Left lung (tissue), 10 donors: ENCODE results near the gene RGL1. TPM values are rescaled to one million over a fixed set of nuclear protein-coding genes. Genes with fewer than 3 reads are reported as not detected.

ENCODE experiments used
- ATAC-seq: fragments of 200-7000 bp; cut with Tn5 transposase; one replicate; pipeline ENCODE4 v1.9.1; 2020; ENCODE audit warnings: moderate library complexity
- DNase-seq, 4 donors: peaks; one replicate each; pipeline ENCODE4 v3.0.0-alpha.2; 2013 to 2020
- H3K27ac ChIP-seq, 2 donors: fragments of 200-600 bp; sonication (generic) in 1 of 2; one replicate each; pipeline versions ENCODE4 v1.5.0 to v1.8.0; 2020 to 2021
- H3K27me3 ChIP-seq, 2 donors: fragments of 200-600 bp; sonication (generic) in 1 of 2; one replicate each; pipeline versions ENCODE4 v1.5.0 to v1.8.0; 2020 to 2021
- H3K36me3 ChIP-seq, 2 donors: fragments of 200-600 bp; sonication (generic) in 1 of 2; one replicate each; pipeline versions ENCODE4 v1.5.0 to v1.8.0; 2020 to 2021
- H3K4me1 ChIP-seq, 2 donors: fragments of 200-600 bp; one replicate each; pipeline ENCODE4 v1.8.0; 2021
- H3K4me3 ChIP-seq, 2 donors: fragments of 200-600 bp; sonication (generic) in 1 of 2; one replicate each; pipeline versions ENCODE4 v1.5.0 to v1.8.0; 2020 to 2021; ENCODE audit warnings: mild to moderate bottlenecking in 1 of 2
- H3K9me3 ChIP-seq, 2 donors: fragments of 200-600 bp; sonication (generic) in 1 of 2; one replicate each; pipeline versions ENCODE4 v1.5.0 to v1.8.0; 2020 to 2021
- intact Hi-C, 2 donors: fragments of 100-400 bp; cut with DNase I; formaldehyde crosslinking; loops; one replicate each; pipeline versions ENCODE4 v1.11.2 to v1.14.2; 2022
- polyA plus RNA-seq, 6 donors: library from polyadenylated mRNA; unstranded; fragments of 120-200 nt; gene quantifications; one replicate each; pipeline ENCODE4 v1.2.1, GENCODE V29; 2013; ENCODE audit not compliant: insufficient read length in 6 of 6
- total RNA-seq, 2 donors: library from RNA; stranded (reverse); fragmentation: NEBNext Ultra II Directional; extraction: Animal tissue kit (Norgen Biotek cat#: 25700); gene quantifications; one replicate each; pipeline ENCODE4 v1.2.1, GENCODE V29; 2021
- TF ChIP-seq, protein P1 (sequence below), 2 donors: fragments of 200-600 bp; sonication (generic) in 1 of 2; IDR thresholded peaks; one replicate each; pipeline versions ENCODE4 v1.5.0 to v1.8.0; 2021; ENCODE audit warnings: antibody characterized with exemption in 2 of 2
- donor health status: DM: no; HTN: yes; CAD: no.
- donor health status: DM: no; HTN: no; CAD: no.

RGL1 gene
- total and polyA plus RNA-seq, 8 donors = 33.7 to 52.6 (median 40.9) TPM

GRCh38 chr1:183886083-183886828 is 81.3 kb downstream of the RGL1 start:
- ATAC-seq = no peak
- H3K4me1 ChIP-seq = peaks cover 35 to 85% of the 10 kb centered on the region in 2 donors
- TF ChIP-seq, protein P1, sequence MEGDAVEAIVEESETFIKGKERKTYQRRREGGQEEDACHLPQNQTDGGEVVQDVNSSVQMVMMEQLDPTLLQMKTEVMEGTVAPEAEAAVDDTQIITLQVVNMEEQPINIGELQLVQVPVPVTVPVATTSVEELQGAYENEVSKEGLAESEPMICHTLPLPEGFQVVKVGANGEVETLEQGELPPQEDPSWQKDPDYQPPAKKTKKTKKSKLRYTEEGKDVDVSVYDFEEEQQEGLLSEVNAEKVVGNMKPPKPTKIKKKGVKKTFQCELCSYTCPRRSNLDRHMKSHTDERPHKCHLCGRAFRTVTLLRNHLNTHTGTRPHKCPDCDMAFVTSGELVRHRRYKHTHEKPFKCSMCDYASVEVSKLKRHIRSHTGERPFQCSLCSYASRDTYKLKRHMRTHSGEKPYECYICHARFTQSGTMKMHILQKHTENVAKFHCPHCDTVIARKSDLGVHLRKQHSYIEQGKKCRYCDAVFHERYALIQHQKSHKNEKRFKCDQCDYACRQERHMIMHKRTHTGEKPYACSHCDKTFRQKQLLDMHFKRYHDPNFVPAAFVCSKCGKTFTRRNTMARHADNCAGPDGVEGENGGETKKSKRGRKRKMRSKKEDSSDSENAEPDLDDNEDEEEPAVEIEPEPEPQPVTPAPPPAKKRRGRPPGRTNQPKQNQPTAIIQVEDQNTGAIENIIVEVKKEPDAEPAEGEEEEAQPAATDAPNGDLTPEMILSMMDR (IDR thresholded peaks at IDR 0.05) = no peak
- no peaks in the 10 kb centered on the region for H3K27me3 ChIP-seq
- no peaks in the 10 kb centered on the region for H3K9me3 ChIP-seq
- H3K27ac ChIP-seq = no peak overlapping the region
- DNase-seq = no peak
- peaks cover 0 to 43% of the 10 kb centered on the region in 2 donors for H3K36me3 ChIP-seq
- H3K4me3 ChIP-seq = no peak overlapping the region
- intact Hi-C loops = no loop called here

DNA sequence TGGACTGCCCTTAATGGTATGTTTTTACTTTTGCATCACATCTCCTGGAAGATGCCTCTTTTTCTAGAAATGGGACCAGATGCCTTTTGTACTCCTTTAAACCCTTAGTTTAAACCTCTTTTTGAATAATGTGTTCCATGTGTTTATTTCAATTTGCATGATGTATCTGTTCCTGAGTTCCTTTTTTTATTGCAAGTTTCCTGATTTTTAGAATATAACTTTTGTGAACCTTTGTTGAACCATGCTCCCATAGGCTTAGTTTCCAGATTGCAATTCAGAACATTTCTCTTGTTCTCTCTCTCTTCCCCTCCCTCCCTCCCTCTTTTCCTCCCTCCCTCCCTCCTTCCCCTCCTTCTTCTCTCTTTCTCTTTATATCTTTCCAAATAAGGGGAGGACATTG is 81.9 kb downstream of the RGL1 start:
- no peak overlapping the region for H3K27ac ChIP-seq
- no peak overlapping the region for H3K4me3 ChIP-seq
- no peak for ATAC-seq
- H3K9me3 ChIP-seq = no peaks in the 10 kb centered on the region
- H3K36me3 ChIP-seq = peaks cover 0 to 46% of the 10 kb centered on the region in 2 donors
- peaks cover 29 to 84% of the 10 kb centered on the region in 2 donors for H3K4me1 ChIP-seq
- intact Hi-C loops = no loop called here
- no peak for DNase-seq
- no peaks in the 10 kb centered on the region for H3K27me3 ChIP-seq
- TF ChIP-seq, protein P1 (IDR thresholded peaks at IDR 0.05) = no peak

- peak overlapping the region; percentile 1 to 51 for H3K27ac ChIP-seq
- H3K4me3 ChIP-seq = no peak overlapping the region
- peak; percentile 22 for ATAC-seq
- H3K9me3 ChIP-seq = no peaks in the 10 kb centered on the region
- intact Hi-C loops = no loop called here
- peaks cover 16 to 84% of the 10 kb centered on the region in 2 donors for H3K4me1 ChIP-seq
- no peak for DNase-seq
- no peaks in the 10 kb centered on the region for H3K27me3 ChIP-seq
- TF ChIP-seq, protein P1 (IDR thresholded peaks at IDR 0.05) = no peak
- peaks cover 0 to 51% of the 10 kb centered on the region in 2 donors for H3K36me3 ChIP-seq
Observed at GRCh38 chr1:183887826-183888819, 83.2 kb downstream of the RGL1 start.

- H3K27me3 ChIP-seq = no peaks in the 10 kb centered on the region
- H3K4me3 ChIP-seq = no peak overlapping the region
- ATAC-seq (no peak), DNase-seq (no peak)
- intact Hi-C loops = no loop called here
- no peaks in the 10 kb centered on the region for H3K9me3 ChIP-seq
- H3K27ac ChIP-seq = peak overlapping the region in 1 of 2 donors; percentile 51
- TF ChIP-seq, protein P1 (IDR thresholded peaks at IDR 0.05) = no peak
- peaks cover 15 to 78% of the 10 kb centered on the region in 2 donors for H3K4me1 ChIP-seq
- peaks cover 0 to 54% of the 10 kb centered on the region in 2 donors for H3K36me3 ChIP-seq
Observed at GRCh38 chr1:183889095-183889494, 84.2 kb downstream of the RGL1 start.
